PC-9 (cell line): Measurements from ENCODE around the gene SPPL2C. TPM values are rescaled to one million over a fixed set of nuclear protein-coding genes. Genes with fewer than 3 reads are reported as not detected.
"Not testable (repeated sequence)": the region's sequence is repeated elsewhere in the genome, so short reads cannot be mapped to it uniquely, and the experiment has no call there.

Source experiments
- BruUV-seq: library from RNA; stranded (reverse); fragments of 400-500 nt; replicated peaks from 2 replicates; lab custom pipeline; 2021; lab: Mats Ljungman, UMichigan
- CTCF ChIA-PET: fragments of 300-600 bp; sonication (Branson Sonifier 250); formaldehyde crosslinking; loops from one replicate; lab custom pipeline; 2022; ENCODE audit warnings: antibody characterized with exemption; lab: Charles Lee
- POLR2A ChIA-PET: fragments of 300-600 bp; sonication (Branson Sonifier 250); formaldehyde crosslinking; loops from one replicate; lab custom pipeline; 2022; ENCODE audit warnings: antibody characterized with exemption; ENCODE audit not compliant: unreplicated experiment; lab: Charles Lee
- DNase-seq, 2 experiments: peaks; one replicate each; pipeline versions ENCODE4 v3.0.0 to v3.0.0-alpha.2; 2015 to 2022; ENCODE audit warnings: mixed read lengths in 1 of 2
- H2AFZ ChIP-seq: fragments of 200-600 bp; sonication (generic); 2 replicates; pipeline ENCODE4 v1.8.1; 2017; ENCODE audit warnings: antibody characterized with exemption
- H3F3A ChIP-seq: fragments of 200-600 bp; sonication (generic); 2 replicates; pipeline ENCODE4 v1.8.1; 2017; ENCODE audit warnings: antibody characterized with exemption, mild to moderate bottlenecking, low read depth; ENCODE audit not compliant: insufficient read depth
- H3K27ac ChIP-seq: fragments of 200-600 bp; sonication (generic); 2 replicates; pipeline ENCODE4 v1.6.1; 2016; ENCODE audit warnings: mixed run types
- H3K27me3 ChIP-seq: fragments of 200-600 bp; sonication (generic); 2 replicates; pipeline ENCODE4 v1.6.1; 2016; ENCODE audit warnings: low read depth, mixed run types; ENCODE audit not compliant: insufficient read depth
- H3K36me3 ChIP-seq: fragments of 200-600 bp; sonication (generic); 2 replicates; pipeline ENCODE4 v1.6.1; 2016; ENCODE audit warnings: low read depth, mixed run types
- H3K4me1 ChIP-seq: fragments of 200-600 bp; sonication (generic); replicated peaks from 2 replicates; pipeline ENCODE4 v1.6.1; 2016; ENCODE audit warnings: mixed run types; ENCODE audit not compliant: insufficient read depth
- H3K4me2 ChIP-seq: fragments of 200-600 bp; sonication (generic); 2 replicates; pipeline ENCODE4 v1.6.1; 2017; ENCODE audit warnings: mixed run types
- H3K4me3 ChIP-seq: fragments of 200-600 bp; sonication (generic); 2 replicates; pipeline ENCODE4 v1.6.1; 2016; ENCODE audit warnings: mixed run types
- H3K79me2 ChIP-seq: fragments of 200-600 bp; sonication (generic); 2 replicates; pipeline ENCODE4 v1.6.1; 2017; ENCODE audit warnings: low read depth, mixed run types
- H3K9me2 ChIP-seq: fragments of 200-600 bp; sonication (generic); 2 replicates; pipeline ENCODE4 v1.8.1; 2017; ENCODE audit warnings: mild to moderate bottlenecking; ENCODE audit not compliant: insufficient read depth
- H3K9me3 ChIP-seq: fragments of 200-600 bp; sonication (generic); 2 replicates; pipeline ENCODE4 v1.8.1; 2016; ENCODE audit warnings: low read depth; ENCODE audit not compliant: insufficient read depth
- H4K20me1 ChIP-seq: fragments of 200-600 bp; sonication (generic); 2 replicates; pipeline ENCODE4 v1.8.1; 2017; ENCODE audit not compliant: insufficient read depth
- CTCF ChIP-seq: fragments of 200-600 bp; sonication (generic); conservative IDR thresholded peaks from 2 replicates; pipeline ENCODE4 v1.6.1; 2017; ENCODE audit warnings: mixed run types, antibody characterized with exemption, mild to moderate bottlenecking, moderate library complexity
- EZH2 ChIP-seq: fragments of 200-600 bp; sonication (generic); IDR thresholded peaks from 2 replicates; pipeline ENCODE4 v1.8.0; 2017; ENCODE audit warnings: antibody characterized with exemption, low read depth
- intact Hi-C: fragments of 100-400 bp; cut with micrococcal nuclease; formaldehyde crosslinking; loops from one replicate; pipeline ENCODE4 v1.10.0; 2022; ENCODE audit not compliant: unreplicated experiment
- total RNA-seq: library from RNA; stranded (reverse); gene quantifications from 2 replicates; pipeline ENCODE4 v1.2.3, GENCODE V29; 2021

The SPPL2C gene
- total RNA-seq, 1 experiment from 2014 or later: not detected

- DNase-seq: peak in 1 of 2 experiments; percentile 30
- no peak overlapping the region for H3K4me3 ChIP-seq
- no peaks in the 10 kb centered on the region for H4K20me1 ChIP-seq
- intact Hi-C loops: no loop called here
- H3K4me1 ChIP-seq: no peaks in the 10 kb centered on the region
- H3K79me2 ChIP-seq: no peaks in the 10 kb centered on the region
- H3K27ac ChIP-seq: no peak overlapping the region
- no TSS peak for BruUV-seq
- POLR2A ChIA-PET: interaction anchor here (0.6 kb wide), 1 partner anchor 11 kb away, joined by 9 read pairs; no protein-coding TSS in a partner anchor
- H3K27me3 ChIP-seq: peaks cover 79% of the 10 kb centered on the region
- no peaks in the 10 kb centered on the region for H3K9me2 ChIP-seq
- no peaks in the 10 kb centered on the region for H3F3A ChIP-seq
- H2AFZ ChIP-seq: no peak overlapping the region
- TF ChIP-seq CTCF (no peak), EZH2 (no peak)
- CTCF ChIA-PET: no interaction called here
- H3K9me3 ChIP-seq: peaks cover 9% of the 10 kb centered on the region
- no peaks in the 10 kb centered on the region for H3K36me3 ChIP-seq
- no peak overlapping the region for H3K4me2 ChIP-seq
Observed at GRCh38 chr17:45857977-45858708, 13.5 kb downstream of the SPPL2C start.

- TF ChIP-seq EZH2: no peak
- TF ChIP-seq CTCF: no peak
- intact Hi-C loops: no loop called here
- ChIA-PET POLR2A (no interaction called here), CTCF (no interaction called here)
- Histone ChIP-seq H4K20me1 (no peaks in the 10 kb centered on the region), H3K27ac (no peak overlapping the region), H3K4me1 (no peaks in the 10 kb centered on the region), H3K79me2 (no peaks in the 10 kb centered on the region), H3K4me2 (no peak overlapping the region), H3K9me3 (peaks cover 9% of the 10 kb centered on the region), H3K9me2 (no peaks in the 10 kb centered on the region), H3K27me3 (peaks cover 87% of the 10 kb centered on the region), H3F3A (no peaks in the 10 kb centered on the region), H3K36me3 (no peaks in the 10 kb centered on the region), H3K4me3 (no peak overlapping the region), H2AFZ (no peak overlapping the region)
- no peak for DNase-seq
- no TSS peak for BruUV-seq
Observed at GRCh38 chr17:45861165-45861564, 16.5 kb downstream of the SPPL2C start.

GRCh38 chr17:45862127-45862526 is 17.4 kb downstream of the SPPL2C start:
- peaks cover 93% of the 10 kb centered on the region for H3K27me3 ChIP-seq
- H3K27ac ChIP-seq, intact Hi-C loops, H3K9me2 ChIP-seq, H4K20me1 ChIP-seq, H2AFZ ChIP-seq, H3F3A ChIP-seq, H3K36me3 ChIP-seq, POLR2A ChIA-PET, H3K4me3 ChIP-seq, DNase-seq, BruUV-seq, H3K4me2 ChIP-seq, H3K4me1 ChIP-seq, H3K79me2 ChIP-seq, H3K9me3 ChIP-seq, CTCF ChIA-PET: not testable (repeated sequence)
- 0 out of 2 replicates have a peak, but pooled peaks have one; percentile 48 for TF ChIP-seq EZH2
